Measurements from ENCODE around the gene KIR3DL2. TPM values are rescaled to one million over a fixed set of nuclear protein-coding genes. Genes with fewer than 3 reads are reported as not detected.

KIR3DL2 gene
- total RNA-seq, 1 donor from 2014 or later, result not detected

DNA sequence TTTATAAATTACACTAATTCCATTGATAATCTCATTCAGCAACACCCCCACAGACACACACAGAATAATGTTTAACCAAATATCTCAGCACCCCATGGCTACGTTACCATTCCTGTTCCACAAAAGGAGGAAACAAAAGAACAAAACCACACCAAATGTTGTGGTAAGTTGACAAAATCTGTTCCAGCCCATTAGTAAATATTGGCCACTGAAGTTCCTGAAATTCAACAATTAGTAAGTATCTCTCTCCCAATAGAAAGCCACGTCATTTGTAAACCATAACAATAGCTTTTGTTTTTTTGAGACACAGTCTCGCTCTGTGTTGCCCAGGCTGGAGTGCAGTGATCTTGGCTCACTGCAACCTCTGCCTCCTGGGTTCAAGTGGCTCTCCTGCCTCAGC lies 21.5 kb downstream of the KIR3DL2 start:
- no peak overlapping the region for H3K4me3 Mint-ChIP-seq
- no peaks in the 10 kb centered on the region for H4K20me1 ChIP-seq (ENCODE audit: low read depth)
- peaks cover 9% of the 10 kb centered on the region for H3K9me3 Mint-ChIP-seq
- no peak overlapping the region for H3K9ac ChIP-seq
- no peaks in the 10 kb centered on the region for H3F3A ChIP-seq (ENCODE audit: low read depth)
- no peaks in the 10 kb centered on the region for H3K4me1 Mint-ChIP-seq
- H3K36me3 Mint-ChIP-seq, result no peaks in the 10 kb centered on the region
- TF ChIP-seq EZH2 (IDR thresholded peaks at IDR 0.05) (no peak), CTCF (IDR thresholded peaks at IDR 0.05) (no peak), EZH2phosphoT487 (IDR thresholded peaks at IDR 0.05) (no peak)
- H3K79me2 ChIP-seq (ENCODE audit: low read depth), result no peaks in the 10 kb centered on the region
- peaks cover 6% of the 10 kb centered on the region for H3K27me3 Mint-ChIP-seq (ENCODE audit: insufficient read depth, low read depth)
- H3K36me3 ChIP-seq, result no peaks in the 10 kb centered on the region
- no peak overlapping the region for H3K4me3 ChIP-seq
- H3K27ac ChIP-seq, result no peak overlapping the region
- H3K27ac Mint-ChIP-seq, result no peak overlapping the region
- no peaks in the 10 kb centered on the region for H3K4me1 ChIP-seq
- DNase-seq (ENCODE audit: low spot score), result no peak
- no peaks in the 10 kb centered on the region for H3K27me3 ChIP-seq
- H2AFZ ChIP-seq (replicated peaks), result no peak overlapping the region
- no peak overlapping the region for H3K4me2 ChIP-seq
- H3K9me3 ChIP-seq (ENCODE audit: low read depth), result peaks cover 7% of the 10 kb centered on the region

- H2AFZ ChIP-seq (replicated peaks), result no peak within 1 kb of the TSS
- no peaks in the 10 kb centered on the region for H3K4me1 ChIP-seq
- TF ChIP-seq EZH2 (IDR thresholded peaks at IDR 0.05) (no peak), CTCF (IDR thresholded peaks at IDR 0.05) (no peak), EZH2phosphoT487 (IDR thresholded peaks at IDR 0.05) (no peak)
- Mint-ChIP-seq H3K27ac (no peak within 1 kb of the TSS), H3K4me3 (no peak within 1 kb of the TSS), H3K27me3 (ENCODE audit: insufficient read depth, low read depth) (peaks cover 5% of the 10 kb centered on the region), H3K36me3 (no peaks in the 10 kb centered on the region), H3K4me1 (no peaks in the 10 kb centered on the region), H3K9me3 (peaks cover 4% of the 10 kb centered on the region)
- peaks cover 3% of the 10 kb centered on the region for H3K27me3 ChIP-seq
- no peak within 1 kb of the TSS for H3K4me2 ChIP-seq
- no peaks in the 10 kb centered on the region for H4K20me1 ChIP-seq (ENCODE audit: low read depth)
- no peak within 1 kb of the TSS for H3K4me3 ChIP-seq
- H3K36me3 ChIP-seq, result no peaks in the 10 kb centered on the region
- H3K9me3 ChIP-seq (ENCODE audit: low read depth), result no peaks in the 10 kb centered on the region
- H3K79me2 ChIP-seq (ENCODE audit: low read depth), result no peaks in the 10 kb centered on the region
- no peak within 1 kb of the TSS for H3K27ac ChIP-seq
- no peak within 1 kb of the TSS for H3K9ac ChIP-seq
- no peaks in the 10 kb centered on the region for H3F3A ChIP-seq (ENCODE audit: low read depth)
- no peak for DNase-seq (ENCODE audit: low spot score)
These were observed 23.7 kb downstream of the KIR3DL2 start, which contains the start of gene FCAR for GRCh38 chr19:54873990-54874389. FCAR (plus strand) TSS chr19:54874235; CDS start chr19:54874290, 55 bp downstream.

GRCh38 chr19:54875506-54875905 lies 25.3 kb downstream of the KIR3DL2 start:
- no peak overlapping the region for H3K27ac ChIP-seq
- no peak overlapping the region for H3K4me3 Mint-ChIP-seq
- H3K27me3 Mint-ChIP-seq (ENCODE audit: insufficient read depth, low read depth), result peaks cover 12% of the 10 kb centered on the region
- peaks cover 6% of the 10 kb centered on the region for H3K9me3 Mint-ChIP-seq
- no peaks in the 10 kb centered on the region for H3K4me1 ChIP-seq
- H3K4me1 Mint-ChIP-seq, result no peaks in the 10 kb centered on the region
- H3K36me3 ChIP-seq, result no peaks in the 10 kb centered on the region
- no peaks in the 10 kb centered on the region for H3K36me3 Mint-ChIP-seq
- TF ChIP-seq CTCF (IDR thresholded peaks at IDR 0.05) (no peak), EZH2phosphoT487 (IDR thresholded peaks at IDR 0.05) (no peak), EZH2 (IDR thresholded peaks at IDR 0.05) (no peak)
- H3K4me3 ChIP-seq, result no peak overlapping the region
- no peak overlapping the region for H3K27ac Mint-ChIP-seq
- no peaks in the 10 kb centered on the region for H3K9me3 ChIP-seq (ENCODE audit: low read depth)
- H3K79me2 ChIP-seq (ENCODE audit: low read depth), result no peaks in the 10 kb centered on the region
- H3K9ac ChIP-seq, result no peak overlapping the region
- H3K27me3 ChIP-seq, result peaks cover 9% of the 10 kb centered on the region
- no peak overlapping the region for H2AFZ ChIP-seq (replicated peaks)
- H3F3A ChIP-seq (ENCODE audit: low read depth), result no peaks in the 10 kb centered on the region
- no peak overlapping the region for H3K4me2 ChIP-seq
- no peaks in the 10 kb centered on the region for H4K20me1 ChIP-seq (ENCODE audit: low read depth)
- DNase-seq (ENCODE audit: low spot score), result no peak

All from neural progenitor cell (in vitro differentiated cells).